ENCODE results near the gene PIK3AP1. TPM values are rescaled to one million over a fixed set of nuclear protein-coding genes. Genes with fewer than 3 reads are reported as not detected.

Gene PIK3AP1
- total RNA-seq, 1 experiment from 2014 or later: 4.3 TPM

- H3K4me3 Mint-ChIP-seq: no peak overlapping the region
- H3K27ac Mint-ChIP-seq: no peak overlapping the region
- no peaks in the 10 kb centered on the region for H3K4me1 Mint-ChIP-seq
- TF ChIP-seq IRF2 (CRISPR knock-in tag; IDR thresholded peaks at IDR 0.05; ENCODE audit: borderline replicate concordance, low read depth) (no peak), ELF4 (CRISPR knock-in tag; IDR thresholded peaks at IDR 0.05; ENCODE audit: low read depth) (no peak), CREM (CRISPR knock-in tag; IDR thresholded peaks at IDR 0.05) (no peak), ZNF416 (CRISPR knock-in tag; IDR thresholded peaks at IDR 0.05) (no peak), ZMAT4 (CRISPR knock-in tag; IDR thresholded peaks at IDR 0.05) (no peak), ARID4B (CRISPR knock-in tag; IDR thresholded peaks at IDR 0.05; ENCODE audit: borderline replicate concordance) (no peak), CBFB (CRISPR knock-in tag; IDR thresholded peaks at IDR 0.05; ENCODE audit: low read depth) (no peak), FOXP4 (CRISPR knock-in tag; IDR thresholded peaks at IDR 0.05) (no peak), CDX4 (CRISPR knock-in tag; IDR thresholded peaks at IDR 0.05; ENCODE audit: borderline replicate concordance) (no peak), JUN (CRISPR knock-in tag; IDR thresholded peaks at IDR 0.05) (no peak), USF2 (CRISPR knock-in tag; IDR thresholded peaks at IDR 0.05) (no peak), E2F4 (CRISPR knock-in tag; IDR thresholded peaks at IDR 0.05; ENCODE audit: borderline replicate concordance, low read depth) (no peak), RELA (CRISPR knock-in tag; IDR thresholded peaks at IDR 0.05; ENCODE audit: borderline replicate concordance) (no peak), SMAD3 (CRISPR knock-in tag; IDR thresholded peaks at IDR 0.05; ENCODE audit: borderline replicate concordance) (no peak)
- no peaks in the 10 kb centered on the region; the same call in 1 of the 2 replicates for H3K36me3 Mint-ChIP-seq
- no peak for ATAC-seq
- ChIA-PET POLR2A (no interaction called here), CTCF (no interaction called here)
- no peaks in the 10 kb centered on the region for H3K27me3 Mint-ChIP-seq (ENCODE audit: low read depth)
- H3K9me3 Mint-ChIP-seq: no peaks in the 10 kb centered on the region
- DNase-seq (ENCODE audit: low spot score): no peak
These were observed 95.1 kb downstream of the PIK3AP1 start for GRCh38 chr10:96625173-96625572.
